ENCODE measurements around the gene KCTD2.

DNA sequence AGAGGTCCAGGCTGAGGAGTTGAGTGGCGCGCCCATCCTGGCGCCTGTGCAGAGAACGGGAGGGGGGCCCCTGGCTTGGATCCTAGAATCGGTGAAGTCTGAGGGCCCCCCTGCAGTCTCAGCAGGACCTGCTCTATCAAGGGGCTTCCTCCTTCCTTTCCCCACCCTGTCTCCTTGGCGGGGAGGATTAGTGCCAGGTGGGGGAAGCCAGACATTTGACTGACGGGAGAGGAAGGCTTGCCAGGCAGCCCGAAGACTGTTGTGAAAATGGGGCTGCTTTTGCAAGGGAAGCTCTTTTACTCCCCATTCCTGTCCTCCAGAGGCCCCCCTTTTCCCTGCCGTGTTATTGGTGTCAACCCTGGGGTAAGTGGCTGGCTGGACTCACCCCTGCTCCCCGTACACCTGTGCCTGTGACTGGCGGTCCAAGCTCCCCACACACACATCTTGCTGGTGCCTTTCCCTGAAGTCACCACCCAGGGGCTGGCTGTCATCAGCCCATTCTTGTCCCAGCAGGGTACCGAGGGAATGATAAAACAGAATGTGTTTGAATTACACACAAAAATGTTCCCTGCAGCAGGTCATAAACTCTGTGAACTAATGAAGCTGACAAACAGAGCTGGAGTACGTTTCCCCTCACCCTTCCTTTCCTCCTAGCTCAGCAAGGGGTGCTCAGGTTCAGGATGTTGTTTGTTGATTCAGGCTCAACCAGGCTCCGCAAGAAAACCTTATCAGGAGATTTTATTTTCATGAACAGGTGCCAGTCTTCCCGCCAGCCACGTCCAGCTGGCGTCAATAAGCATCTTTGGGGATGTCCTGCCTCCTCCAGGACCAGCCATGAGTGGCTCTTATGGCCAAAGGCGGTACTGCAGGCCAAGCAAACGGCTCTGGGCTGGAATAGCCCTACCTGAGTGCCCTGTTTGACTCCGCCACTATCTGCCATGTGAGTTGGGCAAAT lies 58.4 kb downstream of the KCTD2 start:
- TF ChIP-seq, protein P1, sequence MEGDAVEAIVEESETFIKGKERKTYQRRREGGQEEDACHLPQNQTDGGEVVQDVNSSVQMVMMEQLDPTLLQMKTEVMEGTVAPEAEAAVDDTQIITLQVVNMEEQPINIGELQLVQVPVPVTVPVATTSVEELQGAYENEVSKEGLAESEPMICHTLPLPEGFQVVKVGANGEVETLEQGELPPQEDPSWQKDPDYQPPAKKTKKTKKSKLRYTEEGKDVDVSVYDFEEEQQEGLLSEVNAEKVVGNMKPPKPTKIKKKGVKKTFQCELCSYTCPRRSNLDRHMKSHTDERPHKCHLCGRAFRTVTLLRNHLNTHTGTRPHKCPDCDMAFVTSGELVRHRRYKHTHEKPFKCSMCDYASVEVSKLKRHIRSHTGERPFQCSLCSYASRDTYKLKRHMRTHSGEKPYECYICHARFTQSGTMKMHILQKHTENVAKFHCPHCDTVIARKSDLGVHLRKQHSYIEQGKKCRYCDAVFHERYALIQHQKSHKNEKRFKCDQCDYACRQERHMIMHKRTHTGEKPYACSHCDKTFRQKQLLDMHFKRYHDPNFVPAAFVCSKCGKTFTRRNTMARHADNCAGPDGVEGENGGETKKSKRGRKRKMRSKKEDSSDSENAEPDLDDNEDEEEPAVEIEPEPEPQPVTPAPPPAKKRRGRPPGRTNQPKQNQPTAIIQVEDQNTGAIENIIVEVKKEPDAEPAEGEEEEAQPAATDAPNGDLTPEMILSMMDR (IDR thresholded peaks at IDR 0.05; ENCODE audit: insufficient read depth, low read length, poor library complexity, severe bottlenecking) = peak; percentile 48
- TF ChIP-seq EZH2phosphoT487 (conservative IDR thresholded peaks at IDR 0.05; ENCODE audit: low read length) = no peak
